GM13977 (cell line): ENCODE results near the gene ZNRF3.

Experiments used
- DNase-seq: peaks from one replicate; pipeline ENCODE4 v3.0.0; 2012; ENCODE audit warnings: low spot score
- in situ Hi-C: fragments of 300-500 bp; cut with MboI; formaldehyde crosslinking; loops from one replicate; pipeline ENCODE4 v1.12.0; 2022; ENCODE audit warnings: low sequenced_read_pairs, low pct_unique_long_range_greater_than_20kb, mixed read lengths, inconsistent platforms; ENCODE audit not compliant: unreplicated experiment
- TF ChIP-seq, protein P1 (sequence below): IDR thresholded peaks from 2 replicates; pipeline ENCODE4 v1.5.1; 2012; ENCODE audit warnings: mild to moderate bottlenecking, control low read depth; ENCODE audit not compliant: insufficient read depth; ENCODE audit errors: extremely low read depth, missing control alignments

Gene ZNRF3

GRCh38 chr22:28978158-28978557, 94.8 kb downstream of the ZNRF3 start:
- TF ChIP-seq, protein P1, sequence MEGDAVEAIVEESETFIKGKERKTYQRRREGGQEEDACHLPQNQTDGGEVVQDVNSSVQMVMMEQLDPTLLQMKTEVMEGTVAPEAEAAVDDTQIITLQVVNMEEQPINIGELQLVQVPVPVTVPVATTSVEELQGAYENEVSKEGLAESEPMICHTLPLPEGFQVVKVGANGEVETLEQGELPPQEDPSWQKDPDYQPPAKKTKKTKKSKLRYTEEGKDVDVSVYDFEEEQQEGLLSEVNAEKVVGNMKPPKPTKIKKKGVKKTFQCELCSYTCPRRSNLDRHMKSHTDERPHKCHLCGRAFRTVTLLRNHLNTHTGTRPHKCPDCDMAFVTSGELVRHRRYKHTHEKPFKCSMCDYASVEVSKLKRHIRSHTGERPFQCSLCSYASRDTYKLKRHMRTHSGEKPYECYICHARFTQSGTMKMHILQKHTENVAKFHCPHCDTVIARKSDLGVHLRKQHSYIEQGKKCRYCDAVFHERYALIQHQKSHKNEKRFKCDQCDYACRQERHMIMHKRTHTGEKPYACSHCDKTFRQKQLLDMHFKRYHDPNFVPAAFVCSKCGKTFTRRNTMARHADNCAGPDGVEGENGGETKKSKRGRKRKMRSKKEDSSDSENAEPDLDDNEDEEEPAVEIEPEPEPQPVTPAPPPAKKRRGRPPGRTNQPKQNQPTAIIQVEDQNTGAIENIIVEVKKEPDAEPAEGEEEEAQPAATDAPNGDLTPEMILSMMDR = no peak
- DNase-seq = no peak
- in situ Hi-C loops = no loop called here

GRCh38 chr22:28978863-28979796, 95.8 kb downstream of the ZNRF3 start:
- TF ChIP-seq, protein P1 = no peak
- no peak for DNase-seq
- in situ Hi-C loops = no loop called here

- TF ChIP-seq, protein P1 = no peak
- in situ Hi-C loops = no loop called here
Observed at GRCh38 chr22:28980326-28980725, 97.0 kb downstream of the ZNRF3 start.

DNA sequence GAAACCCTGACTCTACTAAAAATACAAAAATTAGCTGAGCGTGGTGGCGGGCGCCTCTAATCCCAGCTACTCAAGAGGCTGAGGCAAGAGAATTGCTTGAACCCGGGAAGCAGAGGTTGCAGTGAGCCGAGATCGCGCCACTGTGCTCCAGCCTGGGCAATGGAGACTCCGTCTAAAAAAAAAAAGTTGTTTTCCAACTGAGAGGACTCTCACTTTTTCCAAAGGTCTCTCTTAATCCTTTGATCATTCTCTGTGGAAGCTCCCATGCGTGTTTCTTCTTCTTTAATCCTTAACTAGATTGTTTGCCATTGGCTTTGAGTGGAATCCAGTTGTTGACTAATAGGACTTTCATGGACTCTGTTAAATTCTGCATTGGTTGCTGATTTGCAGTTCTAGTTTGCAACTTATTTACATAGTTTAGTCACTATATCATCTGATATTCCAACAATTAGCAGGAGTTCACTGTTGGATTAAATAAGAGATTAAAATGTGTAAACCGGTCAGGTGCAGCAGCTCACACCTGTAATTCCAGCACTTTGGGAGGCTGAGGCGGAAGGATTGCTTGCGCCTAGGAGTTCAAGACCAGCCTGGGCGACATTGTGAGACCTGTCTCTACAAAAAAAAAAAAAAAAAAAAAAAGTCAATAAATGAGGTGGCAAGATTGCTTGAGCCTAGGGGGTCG, 98.6 kb downstream of the ZNRF3 start:
- TF ChIP-seq, protein P1 = no peak
- in situ Hi-C loops = no loop called here
- DNase-seq = no peak

More at GRCh38 chr22:28980326-28980725, 97.0 kb downstream of the ZNRF3 start:
- DNase-seq = no peak

DNA sequence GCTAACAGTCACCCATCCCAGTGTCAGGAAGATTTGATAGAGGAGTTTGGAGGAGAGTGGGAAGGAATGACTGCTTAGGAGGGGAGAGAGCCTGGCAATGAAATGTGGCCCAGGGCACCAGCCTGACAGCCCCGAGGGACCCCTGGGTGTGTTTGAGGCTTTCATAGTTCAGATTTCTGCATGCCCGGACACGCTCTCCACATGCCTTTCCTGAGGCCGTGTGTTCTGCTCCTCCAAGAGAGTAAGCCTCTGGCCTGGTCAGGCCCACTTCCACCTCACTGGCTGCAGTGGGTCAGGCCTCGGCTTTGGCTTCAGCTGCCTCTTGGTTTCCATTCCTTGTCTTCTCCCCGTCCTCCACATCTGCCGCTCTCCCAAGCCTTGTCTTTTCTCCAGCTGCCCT, 99.8 kb downstream of the ZNRF3 start:
- in situ Hi-C loops = no loop called here
- TF ChIP-seq, protein P1 = no peak
- DNase-seq = no peak

- in situ Hi-C loops = no loop called here
- DNase-seq = no peak
- TF ChIP-seq, protein P1 = no peak
Observed at GRCh38 chr22:28983788-28984441, 100.5 kb downstream of the ZNRF3 start.
